Nephron progenitor cell (in vitro differentiated cells): ENCODE data around the gene PRMT5.
A peak's percentile ranks its signal among the peaks of the same experiment; 100 is the strongest.

Experiments
- DNase-seq: peaks from one replicate; pipeline ENCODE4 v3.0.0; 2021
- H3K27ac Mint-ChIP-seq: 2 replicates; pipeline ENCODE4 v1.8.0; 2021; ENCODE audit warnings: mild to moderate bottlenecking, moderate library complexity, mixed read lengths
- H3K27me3 Mint-ChIP-seq: 2 replicates; pipeline ENCODE4 v1.8.0; 2021; ENCODE audit warnings: mild to moderate bottlenecking, low read depth, mixed read lengths; ENCODE audit not compliant: poor library complexity
- H3K36me3 Mint-ChIP-seq: 2 replicates; pipeline ENCODE4 v1.8.0; 2021; ENCODE audit warnings: low read depth, mixed read lengths
- H3K4me1 Mint-ChIP-seq: 2 replicates; pipeline ENCODE4 v1.8.0; 2021; ENCODE audit warnings: mixed read lengths
- H3K4me3 Mint-ChIP-seq: 2 replicates; pipeline ENCODE4 v1.8.0; 2021; ENCODE audit warnings: mild to moderate bottlenecking, moderate library complexity, mixed read lengths
- H3K9me3 Mint-ChIP-seq: 2 replicates; pipeline ENCODE4 v1.8.0; 2021; ENCODE audit warnings: mild to moderate bottlenecking, moderate library complexity, mixed read lengths
- CTCF ChIP-seq: fragments of 200-600 bp; sonication (generic); IDR thresholded peaks from 2 replicates; pipeline ENCODE4 v1.5.0; 2021; ENCODE audit warnings: antibody characterized with exemption

PRMT5 gene

GRCh38 chr14:22905627-22906026, 23.5 kb downstream of the PRMT5 start:
- DNase-seq: no peak
- no peak overlapping the region for H3K27ac Mint-ChIP-seq
- no peaks in the 10 kb centered on the region for H3K27me3 Mint-ChIP-seq
- no peaks in the 10 kb centered on the region for H3K9me3 Mint-ChIP-seq
- no peaks in the 10 kb centered on the region for H3K4me1 Mint-ChIP-seq
- H3K36me3 Mint-ChIP-seq: peaks cover 77% of the 10 kb centered on the region
- no peak overlapping the region for H3K4me3 Mint-ChIP-seq
- TF ChIP-seq CTCF: no peak

DNA sequence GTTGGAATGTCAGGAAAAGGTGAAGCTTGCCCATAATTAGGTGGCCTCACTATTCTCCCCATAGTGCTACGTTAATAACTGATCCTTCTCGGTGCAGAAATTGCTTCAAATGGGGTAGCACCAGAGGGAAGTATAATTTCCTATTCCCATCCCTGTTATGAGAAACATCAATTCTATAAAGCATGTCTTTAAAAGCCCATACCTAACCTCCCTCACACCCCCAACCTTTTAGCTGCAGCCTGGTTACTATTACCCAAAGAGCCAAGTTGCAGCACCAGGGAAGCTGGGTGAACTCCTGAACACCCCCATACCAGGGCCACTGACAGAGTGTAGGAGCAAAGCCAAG, 25.5 kb downstream of the PRMT5 start:
- no peaks in the 10 kb centered on the region for H3K4me1 Mint-ChIP-seq
- peaks cover 4% of the 10 kb centered on the region for H3K27me3 Mint-ChIP-seq
- no peak overlapping the region for H3K27ac Mint-ChIP-seq
- H3K4me3 Mint-ChIP-seq: no peak overlapping the region
- H3K9me3 Mint-ChIP-seq: no peaks in the 10 kb centered on the region
- no peak for DNase-seq
- no peak for TF ChIP-seq CTCF
- peaks cover 71% of the 10 kb centered on the region for H3K36me3 Mint-ChIP-seq

DNA sequence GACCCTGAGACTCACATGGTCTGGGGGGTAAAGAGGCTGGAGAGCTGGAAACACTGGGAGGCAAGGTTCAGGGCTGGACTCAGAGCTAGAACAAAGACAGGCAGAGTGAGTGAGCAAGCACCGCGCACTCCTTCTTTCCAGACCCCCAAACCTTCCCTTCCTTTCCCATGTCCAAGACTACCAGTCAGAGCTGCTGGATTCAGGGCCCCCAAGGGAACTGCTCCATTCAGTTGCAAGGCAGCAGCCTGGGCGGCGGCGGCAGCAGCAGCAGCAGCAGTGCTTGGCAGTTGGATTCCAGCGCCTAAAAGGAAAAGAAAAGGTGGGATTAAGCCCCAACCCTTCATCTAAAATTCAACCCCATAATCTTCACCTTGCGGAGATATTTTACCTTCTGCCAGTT, 27.4 kb downstream of the PRMT5 start:
- H3K9me3 Mint-ChIP-seq: no peaks in the 10 kb centered on the region

GRCh38 chr14:22900081-22900799, 28.9 kb downstream of the PRMT5 start:
- Mint-ChIP-seq H3K9me3 (no peaks in the 10 kb centered on the region), H3K4me3 (no peak overlapping the region), H3K27me3 (peaks cover 4% of the 10 kb centered on the region), H3K4me1 (no peaks in the 10 kb centered on the region), H3K27ac (peak overlapping the region; percentile 3), H3K36me3 (peaks cover 53% of the 10 kb centered on the region)
- peak; percentile 38 for TF ChIP-seq CTCF
- DNase-seq: peak; percentile 48

More for the DNA sequence above, 27.4 kb downstream of the PRMT5 start:
- no peak for TF ChIP-seq CTCF
- peak overlapping the region; percentile 93 for H3K27ac Mint-ChIP-seq
- no peaks in the 10 kb centered on the region for H3K4me1 Mint-ChIP-seq
- H3K36me3 Mint-ChIP-seq: peaks cover 69% of the 10 kb centered on the region
- peaks cover 4% of the 10 kb centered on the region for H3K27me3 Mint-ChIP-seq
- no peak for DNase-seq
- H3K4me3 Mint-ChIP-seq: no peak overlapping the region

GRCh38 chr14:22898302-22899090, 30.7 kb downstream of the PRMT5 start:
- H3K36me3 Mint-ChIP-seq: peaks cover 36% of the 10 kb centered on the region
- peaks cover 4% of the 10 kb centered on the region for H3K27me3 Mint-ChIP-seq
- TF ChIP-seq CTCF: no peak
- H3K4me3 Mint-ChIP-seq: no peak overlapping the region
- no peaks in the 10 kb centered on the region for H3K9me3 Mint-ChIP-seq
- no peak for DNase-seq
- no peaks in the 10 kb centered on the region for H3K4me1 Mint-ChIP-seq
- H3K27ac Mint-ChIP-seq: no peak overlapping the region

GRCh38 chr14:22897357-22897756, 31.8 kb downstream of the PRMT5 start:
- no peak overlapping the region for H3K27ac Mint-ChIP-seq
- no peak for DNase-seq
- peaks cover 11% of the 10 kb centered on the region for H3K4me1 Mint-ChIP-seq
- no peak overlapping the region for H3K4me3 Mint-ChIP-seq
- H3K36me3 Mint-ChIP-seq: peaks cover 28% of the 10 kb centered on the region
- H3K27me3 Mint-ChIP-seq: peaks cover 4% of the 10 kb centered on the region
- no peaks in the 10 kb centered on the region for H3K9me3 Mint-ChIP-seq
- TF ChIP-seq CTCF: no peak
